Measurements from ENCODE around the gene YTHDF1. TPM values are rescaled to one million over a fixed set of nuclear protein-coding genes. Genes with fewer than 3 reads are reported as not detected.

Gene YTHDF1
- polyA plus RNA-seq, 1 experiment: 22.4 TPM

- CTCF ChIA-PET: no interaction called here
These were observed 42.9 kb upstream of the YTHDF1 start for GRCh38 chr20:63258781-63259180.

DNA sequence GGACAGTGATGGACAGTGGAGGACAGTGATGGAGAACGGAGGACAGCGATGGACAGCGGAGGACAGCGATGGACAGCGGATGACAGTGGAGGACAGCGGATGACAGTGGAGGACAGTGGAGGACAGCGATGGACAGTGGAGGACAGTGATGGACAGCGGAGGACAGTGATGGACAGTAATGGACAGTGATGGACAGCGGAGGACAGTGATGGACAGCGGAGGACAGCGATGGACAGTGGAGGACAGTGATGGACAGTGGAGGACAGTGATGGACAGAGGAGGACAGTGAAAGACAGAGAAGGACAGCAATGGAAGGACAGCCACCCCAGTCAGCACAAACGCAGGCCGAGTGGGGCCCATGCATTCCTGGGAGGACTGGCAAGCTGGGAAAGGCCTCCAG is 41.7 kb upstream of the YTHDF1 start:
- POLR2A ChIA-PET: no interaction called here
- DNase-seq (ENCODE audit: low read depth, low spot score): no peak
- H3K27me3 ChIP-seq (ENCODE audit: control insufficient read depth, insufficient read depth, low read length): peaks cover 83% of the 10 kb centered on the region

More at GRCh38 chr20:63258781-63259180, 42.9 kb upstream of the YTHDF1 start:
- Histone ChIP-seq H3K9me3 (ENCODE audit: control insufficient read depth, insufficient read depth, low read length) (peaks cover 10% of the 10 kb centered on the region; the same call in 1 of the 2 replicates), H3K27ac (ENCODE audit: low read depth, low read length) (no peak overlapping the region), H3K27me3 (ENCODE audit: control insufficient read depth, insufficient read depth, low read length) (peaks cover 84% of the 10 kb centered on the region), H3K4me3 (ENCODE audit: low read depth, low read length) (no peak overlapping the region)
- DNase-seq (ENCODE audit: low read depth, low spot score): no peak
- TF ChIP-seq CTCF (IDR thresholded peaks at IDR 0.05; ENCODE audit: low read depth, low read length): no peak
- POLR2A ChIA-PET: no interaction called here

GRCh38 chr20:63256954-63257353 is 41.0 kb upstream of the YTHDF1 start:
- ChIA-PET CTCF (no interaction called here), POLR2A (no interaction called here)
- Histone ChIP-seq H3K4me3 (ENCODE audit: low read depth, low read length) (no peak overlapping the region), H3K27me3 (ENCODE audit: control insufficient read depth, insufficient read depth, low read length) (peaks cover 81% of the 10 kb centered on the region), H3K27ac (ENCODE audit: low read depth, low read length) (no peak overlapping the region), H3K9me3 (ENCODE audit: control insufficient read depth, insufficient read depth, low read length) (peaks cover 10% of the 10 kb centered on the region; the same call in 1 of the 2 replicates)
- TF ChIP-seq CTCF (IDR thresholded peaks at IDR 0.05; ENCODE audit: low read depth, low read length): no peak
- no peak for DNase-seq (ENCODE audit: low read depth, low spot score)

More for the DNA sequence above, 41.7 kb upstream of the YTHDF1 start:
- no peak overlapping the region for H3K27ac ChIP-seq (ENCODE audit: low read depth, low read length)
- peaks cover 10% of the 10 kb centered on the region; the same call in 1 of the 2 replicates for H3K9me3 ChIP-seq (ENCODE audit: control insufficient read depth, insufficient read depth, low read length)
- no peak overlapping the region for H3K4me3 ChIP-seq (ENCODE audit: low read depth, low read length)
- TF ChIP-seq CTCF (IDR thresholded peaks at IDR 0.05; ENCODE audit: low read depth, low read length): no peak
- CTCF ChIA-PET: no interaction called here

DNA sequence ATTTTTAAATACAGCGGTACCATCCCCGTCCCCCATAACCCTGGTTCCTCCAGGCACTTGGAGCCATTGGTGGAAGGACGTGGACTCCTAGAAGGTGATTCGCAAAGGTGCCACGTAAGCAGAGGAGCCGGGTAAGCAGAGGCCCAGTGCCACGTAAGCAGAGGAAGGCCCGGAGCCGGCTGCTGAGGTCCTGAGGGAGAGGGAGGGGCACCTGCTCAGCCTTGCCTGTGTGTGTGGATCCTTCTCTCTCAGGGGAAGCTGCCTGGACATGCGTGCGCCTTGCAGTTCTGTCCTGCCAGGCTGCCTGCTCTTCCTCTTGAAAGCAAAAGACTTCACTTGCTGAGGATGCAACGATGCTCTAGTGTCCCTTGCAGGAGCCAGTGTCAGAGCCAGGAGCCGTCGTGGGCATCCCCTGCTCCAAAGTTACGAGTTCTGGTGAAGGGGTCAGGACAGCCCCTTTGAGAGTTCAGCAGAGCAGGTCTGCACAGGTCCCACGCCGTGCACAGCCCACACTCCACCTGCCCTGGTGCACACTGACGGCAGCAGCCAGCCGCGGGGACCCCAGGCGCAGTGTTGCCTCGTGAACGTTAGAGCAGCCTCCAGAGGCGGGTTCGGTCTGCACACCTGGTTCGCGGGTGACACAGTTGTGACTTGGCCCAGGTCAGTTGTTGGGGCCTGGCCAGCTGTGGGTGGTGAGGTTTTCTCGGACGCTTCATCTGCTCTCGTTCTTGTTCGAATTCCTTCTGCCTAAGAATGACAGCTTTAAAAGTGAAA is 40.2 kb upstream of the YTHDF1 start:
- Histone ChIP-seq H3K27me3 (ENCODE audit: control insufficient read depth, insufficient read depth, low read length) (peaks cover 75% of the 10 kb centered on the region), H3K9me3 (ENCODE audit: control insufficient read depth, insufficient read depth, low read length) (peaks cover 10% of the 10 kb centered on the region; the same call in 1 of the 2 replicates), H3K4me3 (ENCODE audit: low read depth, low read length) (no peak overlapping the region), H3K27ac (ENCODE audit: low read depth, low read length) (no peak overlapping the region)
- no peak for DNase-seq (ENCODE audit: low read depth, low spot score)
- CTCF ChIA-PET: interaction anchor here (1.6 kb wide), 1 partner anchor 32 kb away, joined by 7 read pairs; no protein-coding TSS in a partner anchor
- TF ChIP-seq CTCF (IDR thresholded peaks at IDR 0.05; ENCODE audit: low read depth, low read length): no peak
- POLR2A ChIA-PET: no interaction called here

DNA sequence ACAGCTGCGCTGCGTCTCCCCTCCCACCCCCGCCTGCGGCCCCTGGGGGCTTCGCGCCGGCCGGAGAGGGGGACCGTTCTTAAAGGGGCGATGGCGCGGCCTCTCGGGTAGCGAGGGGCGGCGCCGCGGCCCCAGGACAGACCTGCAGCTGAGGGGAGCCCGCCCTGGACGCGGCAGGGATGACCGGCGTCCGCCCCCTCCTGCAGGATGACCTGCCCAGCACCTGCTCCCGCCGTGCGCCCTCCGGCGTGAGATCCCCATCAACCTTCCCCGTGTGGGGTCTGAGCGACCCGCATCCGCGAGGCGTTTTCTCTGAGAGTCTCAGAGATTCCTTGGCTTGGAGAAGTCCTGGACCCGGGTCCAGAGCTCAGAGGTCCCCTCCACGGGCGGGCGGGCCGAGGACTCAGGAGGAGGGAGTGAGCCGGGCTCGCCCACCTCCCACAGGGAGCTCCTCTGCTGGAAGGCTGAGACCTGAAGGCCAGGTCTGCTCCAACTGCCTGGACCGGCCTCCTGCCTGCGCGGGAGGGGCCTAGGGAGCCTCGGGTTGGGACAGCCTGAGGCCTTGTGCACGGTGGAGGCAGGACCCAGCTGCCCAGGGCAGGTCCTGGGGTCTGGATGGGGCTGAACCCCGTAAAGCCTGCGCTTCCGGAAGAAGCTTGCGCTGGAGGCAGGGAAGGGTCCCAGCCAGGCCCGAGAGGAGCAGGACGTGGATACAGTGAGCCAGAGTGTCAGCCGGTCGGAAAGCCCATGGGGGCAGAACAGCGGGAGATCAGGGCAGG is 38.9 kb upstream of the YTHDF1 start:
- ChIA-PET CTCF (interaction anchor here (1.6 kb wide), 1 partner anchor 31 kb away, joined by 7 read pairs; no protein-coding TSS in a partner anchor), POLR2A (no interaction called here)
- H3K4me3 ChIP-seq (ENCODE audit: low read depth, low read length): no peak overlapping the region
- no peak for TF ChIP-seq CTCF (IDR thresholded peaks at IDR 0.05; ENCODE audit: low read depth, low read length)
- H3K27me3 ChIP-seq (ENCODE audit: control insufficient read depth, insufficient read depth, low read length): peaks cover 61% of the 10 kb centered on the region
- peaks cover 10% of the 10 kb centered on the region; the same call in 1 of the 2 replicates for H3K9me3 ChIP-seq (ENCODE audit: control insufficient read depth, insufficient read depth, low read length)
- DNase-seq (ENCODE audit: low read depth, low spot score): no peak
- no peak overlapping the region for H3K27ac ChIP-seq (ENCODE audit: low read depth, low read length)
